ENCODE measurements around the gene KDM6A.
"Not testable (repeated sequence)": the region's sequence is repeated elsewhere in the genome, so short reads cannot be mapped to it uniquely, and the experiment has no call there.

The KDM6A gene

DNA sequence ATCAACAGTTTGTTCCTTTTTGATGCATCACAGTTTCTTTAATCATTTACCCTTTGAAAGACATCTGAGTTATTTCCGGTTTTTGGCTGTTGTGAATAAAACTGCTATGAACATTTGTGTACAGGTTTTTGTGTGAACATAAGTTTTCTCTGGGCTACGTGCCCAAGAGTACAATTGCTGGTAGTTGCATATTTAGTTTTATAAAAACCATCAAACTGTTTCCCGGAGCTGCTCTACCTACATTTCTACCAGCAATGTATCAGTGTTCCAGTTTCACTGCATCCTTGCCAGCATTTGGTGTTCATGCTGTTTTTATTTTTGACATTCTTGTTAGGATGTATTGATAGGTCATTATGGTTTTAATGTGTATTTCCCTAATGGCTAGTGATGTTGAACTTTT, 17.3 kb downstream of the KDM6A start:
- DNase-seq = no peak

- DNase-seq = not testable (repeated sequence)
Observed at GRCh38 chrX:44890687-44891086, 17.7 kb downstream of the KDM6A start.

DNA sequence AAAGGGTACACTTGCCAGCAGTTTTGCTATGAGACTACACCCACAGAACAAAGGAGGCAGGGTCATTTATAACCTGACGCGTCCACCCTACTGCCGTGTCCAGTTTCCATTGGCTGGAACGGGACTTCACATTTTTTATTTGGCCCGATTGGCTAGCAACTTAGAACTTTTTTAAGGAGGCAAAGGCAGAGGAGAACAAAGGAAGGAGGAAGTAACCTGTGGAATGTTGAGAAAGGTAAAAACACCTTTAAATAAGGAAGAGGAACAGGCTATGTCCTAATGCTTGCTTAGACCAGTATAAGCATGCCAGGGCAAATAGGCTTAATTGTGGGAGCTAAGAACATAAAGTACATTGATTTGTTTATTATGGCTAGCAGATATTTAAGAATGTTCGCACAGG, 18.7 kb downstream of the KDM6A start:
- DNase-seq = no peak

DNA sequence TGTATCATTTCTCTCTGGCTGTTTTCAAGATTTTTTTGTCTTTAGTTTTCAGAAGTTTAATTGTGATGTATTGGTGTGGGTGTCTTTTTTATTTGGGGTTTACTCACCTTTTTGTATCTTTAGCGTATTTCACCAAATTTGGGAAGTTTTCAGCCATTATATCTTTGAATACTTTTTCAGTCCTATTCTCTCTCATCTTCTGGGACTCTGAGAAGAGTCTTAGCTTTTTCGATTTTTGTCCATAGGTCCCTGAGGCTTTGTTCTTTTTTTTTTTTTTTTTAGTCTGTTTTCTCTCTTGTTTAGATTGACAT, 23.8 kb downstream of the KDM6A start:
- DNase-seq = no peak

- no peak for DNase-seq
Observed at GRCh38 chrX:44897539-44897938, 24.6 kb downstream of the KDM6A start.

- DNase-seq = no peak
Observed at GRCh38 chrX:44898411-44899221, 25.6 kb downstream of the KDM6A start.

DNA sequence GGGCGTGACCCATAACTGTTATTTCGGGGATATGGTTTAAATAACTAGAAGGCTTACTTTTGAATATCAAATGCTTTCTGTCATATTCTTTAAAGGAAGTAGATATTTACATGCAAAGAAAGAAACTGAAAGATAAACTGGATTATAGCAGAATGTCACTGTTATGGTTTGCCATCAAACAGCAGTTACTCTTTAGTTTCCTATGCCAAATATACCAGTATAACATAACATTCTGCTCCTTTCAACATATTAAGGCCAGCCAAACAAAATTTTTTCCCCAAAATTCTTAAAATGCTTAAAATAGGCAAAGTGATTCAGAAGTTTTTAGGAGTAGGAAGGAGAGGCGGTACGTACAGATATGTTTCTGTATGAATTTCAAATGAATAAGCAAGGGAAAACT, 27.0 kb downstream of the KDM6A start:
- DNase-seq = no peak

DNA sequence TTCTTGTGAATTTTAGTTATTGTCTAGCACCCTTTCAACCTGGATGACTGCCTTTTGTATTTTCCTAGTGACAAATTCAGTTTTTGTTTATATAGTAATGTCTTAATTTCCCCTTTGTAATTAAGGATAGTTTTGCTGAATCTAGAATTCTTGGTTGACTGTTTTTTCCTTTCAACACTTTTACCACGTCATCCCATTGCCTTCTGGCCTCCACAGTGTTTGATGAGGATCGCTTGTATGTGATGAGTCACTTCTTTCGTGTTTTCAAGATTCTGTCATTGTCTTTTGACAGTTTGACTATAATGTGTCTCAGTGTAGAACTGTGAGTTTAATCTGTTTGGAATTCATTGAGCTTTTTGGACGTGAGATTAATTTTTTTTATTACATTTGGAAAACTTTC, 30.1 kb downstream of the KDM6A start:
- DNase-seq = peak; percentile 79

GRCh38 chrX:44903830-44904530, 31.0 kb downstream of the KDM6A start:
- DNase-seq = no peak

DNA sequence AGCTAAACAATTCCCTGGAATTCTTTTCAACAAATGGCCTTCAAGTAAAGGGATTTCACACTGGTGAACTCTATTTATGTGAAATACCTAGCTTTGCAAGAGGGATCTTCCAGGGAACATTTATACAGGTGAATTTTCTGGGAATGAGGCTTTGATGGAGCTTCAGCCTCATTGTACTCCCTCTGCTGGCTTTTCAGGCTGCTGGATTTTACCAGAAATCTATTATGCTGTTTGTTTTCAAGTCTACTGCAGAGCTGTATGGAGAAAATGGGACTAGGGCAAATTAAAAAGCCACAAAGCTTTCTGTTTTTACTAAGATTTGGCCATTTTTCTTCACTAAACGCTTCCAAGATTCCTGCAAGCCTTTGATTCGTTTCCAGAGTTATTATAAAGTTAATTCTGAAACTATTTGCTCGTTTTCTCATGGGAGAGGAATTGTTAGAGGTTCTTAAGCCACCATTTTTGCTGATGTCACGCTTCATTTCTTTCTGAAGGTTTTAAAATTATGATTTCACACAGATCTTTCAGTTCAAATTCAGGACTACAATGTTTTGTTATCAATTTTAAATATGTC, 31.6 kb downstream of the KDM6A start:
- no peak for DNase-seq

DNA sequence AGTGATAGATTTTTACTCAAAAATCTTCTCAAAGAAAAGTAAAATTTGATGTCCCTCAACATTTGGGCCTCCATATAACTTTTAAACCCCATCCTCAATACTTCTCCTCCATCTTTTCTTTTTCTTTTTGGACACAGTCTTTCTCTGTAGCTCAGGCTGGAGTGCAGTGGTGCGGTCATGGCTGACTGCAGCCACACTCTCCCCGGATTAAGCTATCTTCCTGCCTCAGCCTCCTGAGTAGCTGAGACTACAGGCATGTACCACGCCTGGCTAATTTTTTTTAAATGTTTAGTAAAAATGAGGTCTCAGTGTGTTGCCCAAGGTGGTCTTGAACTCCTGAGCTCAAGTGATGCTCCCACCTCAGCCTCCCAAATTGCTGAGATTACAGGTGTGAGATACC, 33.1 kb downstream of the KDM6A start:
- DNase-seq = no peak

- no peak for DNase-seq
Observed at GRCh38 chrX:44906542-44906941, 33.6 kb downstream of the KDM6A start.

DNA sequence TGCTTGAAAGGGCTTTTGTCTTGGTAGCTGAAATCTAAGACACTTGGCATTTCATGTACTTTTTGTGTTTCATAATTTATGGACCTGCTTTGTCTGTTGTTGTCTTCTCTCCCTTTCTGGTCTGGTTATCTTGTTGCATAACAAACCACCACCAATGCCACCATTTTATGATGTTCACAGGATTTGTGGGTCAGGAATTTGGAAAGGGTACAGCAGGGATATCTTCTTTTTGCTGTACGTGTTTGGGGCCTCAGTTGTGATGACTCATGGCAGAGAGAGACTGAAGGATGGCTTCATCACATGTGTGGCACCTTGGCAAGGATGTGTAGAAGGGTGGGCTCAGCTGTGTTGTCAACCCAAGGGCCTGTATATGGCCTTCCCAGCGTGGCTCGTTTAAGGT, 35.2 kb downstream of the KDM6A start:
- peak; percentile 19 for DNase-seq

GRCh38 chrX:44908827-44909226, 35.8 kb downstream of the KDM6A start:
- DNase-seq = no peak

DNA sequence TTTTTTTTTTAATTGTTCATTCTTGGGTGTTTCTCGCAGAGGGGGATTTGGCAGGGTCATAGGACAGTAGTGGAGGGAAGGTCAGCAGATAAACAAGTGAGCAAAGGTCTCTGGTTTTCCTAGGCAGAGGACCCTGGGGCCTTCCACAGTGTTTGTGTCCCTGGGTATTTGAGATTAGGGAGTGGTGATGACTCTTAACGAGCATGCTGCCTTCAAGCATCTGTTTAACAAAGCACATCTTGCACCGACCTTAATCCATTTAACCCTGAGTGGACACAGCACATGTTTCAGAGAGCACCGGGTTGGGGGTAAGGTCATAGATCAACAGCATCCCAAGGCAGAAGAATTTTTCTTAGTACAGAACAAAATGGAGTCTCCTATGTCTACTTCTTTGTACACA, 37.5 kb downstream of the KDM6A start:
- DNase-seq = not testable (repeated sequence)

DNA sequence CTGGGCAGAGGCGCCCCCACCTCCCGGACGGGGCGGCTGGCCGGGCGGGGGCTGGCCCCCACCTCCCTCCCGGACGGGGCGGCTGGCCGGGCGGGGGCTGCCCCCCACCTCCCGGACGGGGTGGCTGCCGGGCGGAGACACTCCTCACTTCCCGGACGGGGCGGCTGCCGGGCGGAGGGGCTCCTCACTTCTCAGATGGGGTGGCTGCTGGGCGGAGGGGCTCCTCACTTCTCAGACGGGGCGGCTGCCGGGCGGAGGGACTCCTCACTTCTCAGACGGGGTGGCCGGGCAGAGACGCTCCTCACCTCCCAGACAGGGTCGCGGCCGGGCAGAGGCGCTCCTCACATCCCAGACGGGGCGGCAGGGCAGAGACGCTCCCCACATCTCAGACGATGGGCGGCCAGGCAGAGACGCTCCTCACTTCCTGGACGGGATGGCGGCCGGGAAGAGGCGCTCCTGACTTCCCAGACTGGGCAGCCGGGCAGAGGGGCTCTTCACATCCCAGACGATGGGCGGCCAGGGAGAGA, 38.1 kb downstream of the KDM6A start:
- DNase-seq = not testable (repeated sequence)

- DNase-seq = no peak
Observed at GRCh38 chrX:44913656-44914531, 40.9 kb downstream of the KDM6A start.

GRCh38 chrX:44914532-44915198, 41.7 kb downstream of the KDM6A start:
- peak; percentile 25 for DNase-seq

DNA sequence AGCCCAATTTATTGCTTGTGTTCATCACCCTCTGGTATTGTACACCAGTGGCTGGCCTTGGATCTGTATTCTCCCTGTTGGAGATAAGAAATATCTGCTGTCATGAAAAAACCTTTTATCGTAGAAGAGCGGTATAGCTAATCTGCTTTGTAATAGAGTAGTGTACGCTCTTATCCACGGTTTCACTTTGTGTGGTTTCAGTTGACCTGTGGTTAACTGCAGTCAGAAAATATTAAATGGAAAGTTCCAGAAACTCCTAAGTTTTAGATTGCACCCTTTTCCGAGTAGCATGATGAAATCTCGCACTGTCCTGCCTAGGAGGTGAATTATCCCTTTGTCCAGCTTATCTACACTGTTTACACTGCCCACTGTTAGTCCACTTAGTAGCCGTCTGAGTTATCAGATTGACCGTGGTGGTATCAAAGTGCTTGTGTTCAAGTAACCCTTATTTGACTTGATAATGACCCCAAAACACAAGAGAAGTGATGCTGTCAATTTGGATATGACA, 42.4 kb downstream of the KDM6A start:
- DNase-seq = no peak

- DNase-seq = no peak
Observed at GRCh38 chrX:44918722-44919121, 45.7 kb downstream of the KDM6A start.

GRCh38 chrX:44922980-44923379, 50.0 kb downstream of the KDM6A start:
- DNase-seq = no peak

- no peak for DNase-seq
Observed at GRCh38 chrX:44927398-44927797, 54.4 kb downstream of the KDM6A start.
